ENCODE measurements around the gene KIF1A.

The KIF1A gene

DNA sequence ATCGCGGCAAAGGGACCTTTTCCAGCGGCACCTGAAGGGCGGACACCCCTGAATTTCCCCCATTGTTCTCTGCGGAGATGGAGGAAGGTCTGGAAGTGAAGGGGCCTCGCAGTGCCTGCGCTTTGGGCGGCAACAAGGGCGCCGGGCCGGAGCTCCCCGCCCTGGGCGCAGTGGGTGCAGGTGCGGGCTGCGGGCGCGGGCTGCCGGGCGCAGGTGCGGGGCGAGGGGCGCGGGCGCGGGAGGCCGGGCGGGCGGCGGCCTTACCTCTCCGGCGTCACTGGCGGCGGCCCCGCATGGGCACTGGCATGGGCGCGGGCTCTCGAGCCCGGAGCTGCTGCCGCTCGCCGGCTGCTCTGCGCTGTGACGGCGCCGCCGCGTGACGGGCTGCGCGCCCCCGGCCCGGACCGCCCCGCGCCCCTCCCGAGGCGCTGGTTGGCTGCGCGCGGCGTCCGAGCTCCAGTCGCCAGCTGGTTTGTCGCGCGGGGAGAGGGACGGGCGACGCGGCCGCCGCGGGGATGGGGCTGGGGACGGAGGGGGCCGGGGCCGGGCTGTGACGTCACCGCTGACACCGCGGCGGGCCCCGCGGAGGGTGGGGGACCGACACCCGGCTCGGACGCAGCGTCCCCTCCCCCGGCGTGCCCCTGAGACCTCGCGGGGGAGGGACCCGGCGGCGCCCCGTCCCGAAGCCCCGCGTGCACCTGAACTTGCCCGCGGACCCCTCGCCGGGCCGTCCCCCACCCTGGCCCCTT, at the start of gene KIF1A:
TSS of gene KIF1A (minus strand) at position 362 of the 749 bp plus-strand sequence. CDS start 22,467 bp downstream, outside the sequence.
- DNase-seq (ENCODE audit: low read depth, low spot score): no peak

GRCh38 chr2:240869109-240869955, 49.3 kb upstream of the KIF1A start:
- H3K27ac ChIP-seq: no peak overlapping the region
- DNase-seq (ENCODE audit: low read depth, low spot score): no peak

More for the DNA sequence above, at the start of gene KIF1A:
- H3K27ac ChIP-seq: no peak within 1 kb of the TSS

- H3K27ac ChIP-seq: no peak within 1 kb of the TSS
- DNase-seq (ENCODE audit: low read depth, low spot score): no peak
Measured at GRCh38 chr2:240868286-240869108, 48.5 kb upstream of the KIF1A start, which contains the start of gene AGXT. AGXT (plus strand) TSS chr2:240868824; CDS start chr2:240868866, 42 bp downstream.

GRCh38 chr2:240865391-240865790, 45.4 kb upstream of the KIF1A start:
- H3K27ac ChIP-seq: no peak overlapping the region
- DNase-seq (ENCODE audit: low read depth, low spot score): no peak

DNA sequence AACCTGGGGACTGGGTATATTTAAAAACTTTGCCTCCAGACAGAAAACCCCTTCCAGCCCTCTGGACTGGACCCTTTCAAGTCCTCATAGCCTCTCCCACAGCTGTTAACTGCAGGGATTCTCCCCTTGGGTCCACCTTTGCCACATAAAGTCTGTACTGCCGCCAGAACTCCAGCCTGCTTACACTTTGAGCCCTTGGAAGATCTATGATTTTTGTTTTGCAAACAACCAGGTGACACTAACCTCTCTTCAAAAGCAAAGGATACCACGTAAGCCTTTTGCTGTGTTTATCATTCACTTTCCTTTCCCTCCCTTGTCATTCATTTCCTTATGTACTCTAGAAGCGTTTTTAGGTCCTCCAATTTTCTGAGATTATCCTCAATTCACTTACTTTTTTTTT, 44.5 kb upstream of the KIF1A start:
- no peak overlapping the region for H3K27ac ChIP-seq
- DNase-seq (ENCODE audit: low read depth, low spot score): no peak

GRCh38 chr2:240861547-240861946, 41.5 kb upstream of the KIF1A start:
- H3K27ac ChIP-seq: no peak overlapping the region

DNA sequence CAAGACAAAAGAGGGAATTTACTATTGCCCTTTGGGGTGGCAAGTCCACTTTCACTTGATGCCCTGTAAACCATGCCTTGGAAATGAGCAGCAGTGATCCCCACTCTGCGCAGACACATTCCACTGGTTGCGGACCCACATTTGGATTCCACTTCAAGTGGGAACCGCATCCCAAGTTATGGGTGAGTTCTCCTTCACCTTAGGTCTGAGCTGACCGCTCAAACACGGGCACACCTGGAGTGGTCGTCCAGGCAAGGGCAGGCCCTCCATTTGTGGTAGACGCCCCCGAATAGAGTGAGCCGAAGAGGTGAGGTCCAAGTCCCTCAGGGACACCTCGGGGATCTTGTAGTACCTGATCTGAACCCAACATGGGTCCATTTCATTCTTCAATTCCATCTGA, 38.9 kb upstream of the KIF1A start:
- no peak overlapping the region for H3K27ac ChIP-seq
- DNase-seq (ENCODE audit: low read depth, low spot score): no peak

More at GRCh38 chr2:240861547-240861946, 41.5 kb upstream of the KIF1A start:
- DNase-seq (ENCODE audit: low read depth, low spot score): no peak

DNA sequence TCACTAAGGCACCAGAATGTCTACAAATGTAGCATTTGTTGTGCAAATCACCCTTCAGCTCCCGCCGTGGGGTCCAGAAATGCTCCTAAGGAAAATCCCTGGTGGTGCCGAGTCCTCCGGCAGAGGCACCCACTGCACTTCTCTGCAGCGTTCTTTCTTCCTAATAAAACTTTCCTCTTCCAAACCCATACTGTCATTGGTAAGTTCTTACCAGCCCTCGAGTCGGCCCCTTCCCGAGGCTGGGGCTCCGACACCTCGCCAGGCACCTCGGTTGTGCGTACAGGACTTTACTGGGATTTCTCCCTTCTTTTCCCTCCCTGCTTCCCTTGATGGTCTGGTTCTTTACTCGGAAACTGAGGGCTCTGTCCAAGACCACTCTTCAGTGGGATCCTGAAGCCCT, 38.3 kb upstream of the KIF1A start:
- no peak overlapping the region for H3K27ac ChIP-seq
- DNase-seq (ENCODE audit: low read depth, low spot score): no peak

DNA sequence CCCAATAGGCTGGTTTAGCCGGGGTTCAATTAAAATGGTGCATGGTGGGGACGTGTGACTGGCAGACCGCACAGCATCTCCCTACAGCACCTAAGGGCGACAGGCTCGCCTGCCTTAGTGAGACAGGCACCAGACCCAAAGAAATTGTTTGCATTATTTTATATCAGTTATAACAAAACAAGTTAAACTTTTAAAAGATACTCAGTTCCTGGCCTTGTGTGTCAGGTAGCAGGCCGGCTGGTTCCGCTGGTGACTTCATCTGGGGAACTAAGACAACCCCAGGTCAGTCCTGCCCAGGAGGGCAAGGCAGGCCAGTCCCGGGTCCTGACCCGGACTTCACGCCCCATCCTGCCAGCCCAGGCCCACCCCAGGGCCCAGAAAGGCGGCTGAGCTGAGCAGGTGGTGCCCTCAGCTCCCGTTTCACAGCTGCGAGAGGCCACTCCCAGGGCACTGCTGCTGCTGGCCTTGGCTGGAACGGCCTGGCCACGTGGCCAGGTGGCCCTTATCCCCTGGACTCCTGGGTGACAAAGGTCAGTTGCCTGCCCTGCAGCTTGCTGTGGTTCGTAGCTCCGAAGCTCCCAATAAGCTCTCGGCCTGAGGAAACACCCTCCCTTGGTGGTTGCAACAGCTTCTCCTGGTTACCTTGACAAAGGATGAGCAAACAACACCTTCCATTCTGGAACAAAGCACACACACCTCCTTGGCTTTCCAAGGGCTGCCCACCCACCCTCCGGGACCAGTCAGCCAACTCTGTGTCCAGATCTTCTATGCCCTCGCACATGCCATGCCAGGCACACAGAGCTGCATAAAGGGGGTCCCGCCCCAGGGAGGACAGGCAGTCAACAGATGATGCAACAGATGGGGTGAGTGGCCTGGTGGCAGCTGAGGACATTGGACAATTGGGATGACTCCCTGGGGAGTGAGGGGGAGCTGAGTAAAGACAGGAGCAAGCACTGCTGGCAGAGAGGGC, 37.3 kb upstream of the KIF1A start:
- H3K27ac ChIP-seq: no peak overlapping the region
- no peak for DNase-seq (ENCODE audit: low read depth, low spot score)

- no peak overlapping the region for H3K27ac ChIP-seq
- DNase-seq (ENCODE audit: low read depth, low spot score): no peak
Measured at GRCh38 chr2:240856151-240856980, 36.3 kb upstream of the KIF1A start.

DNA sequence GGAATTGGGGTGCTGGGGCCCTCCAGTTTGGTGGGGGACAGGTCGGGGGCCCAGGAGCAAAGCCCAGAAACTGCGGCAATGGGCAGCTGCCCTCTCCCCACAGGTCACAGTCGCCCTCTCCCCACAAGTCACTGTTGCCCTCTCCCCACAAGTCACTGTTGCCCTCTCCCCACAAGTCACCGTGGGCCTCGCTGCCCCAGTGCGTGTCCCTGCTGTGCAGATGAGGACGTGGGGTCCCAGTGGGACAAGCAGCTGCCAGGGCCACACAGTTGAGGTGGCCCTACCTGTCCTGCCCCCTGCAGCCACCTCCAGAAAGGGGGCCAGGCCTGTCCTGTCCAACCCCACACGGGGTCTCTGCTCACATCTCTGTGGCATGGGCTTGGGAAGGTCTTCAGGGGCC, 35.7 kb upstream of the KIF1A start:
- no peak for DNase-seq (ENCODE audit: low read depth, low spot score)

GRCh38 chr2:240852671-240853314, 32.8 kb upstream of the KIF1A start:
- no peak for DNase-seq (ENCODE audit: low read depth, low spot score)
- H3K27ac ChIP-seq: no peak overlapping the region

More for the DNA sequence above, 35.7 kb upstream of the KIF1A start:
- no peak overlapping the region for H3K27ac ChIP-seq

DNA sequence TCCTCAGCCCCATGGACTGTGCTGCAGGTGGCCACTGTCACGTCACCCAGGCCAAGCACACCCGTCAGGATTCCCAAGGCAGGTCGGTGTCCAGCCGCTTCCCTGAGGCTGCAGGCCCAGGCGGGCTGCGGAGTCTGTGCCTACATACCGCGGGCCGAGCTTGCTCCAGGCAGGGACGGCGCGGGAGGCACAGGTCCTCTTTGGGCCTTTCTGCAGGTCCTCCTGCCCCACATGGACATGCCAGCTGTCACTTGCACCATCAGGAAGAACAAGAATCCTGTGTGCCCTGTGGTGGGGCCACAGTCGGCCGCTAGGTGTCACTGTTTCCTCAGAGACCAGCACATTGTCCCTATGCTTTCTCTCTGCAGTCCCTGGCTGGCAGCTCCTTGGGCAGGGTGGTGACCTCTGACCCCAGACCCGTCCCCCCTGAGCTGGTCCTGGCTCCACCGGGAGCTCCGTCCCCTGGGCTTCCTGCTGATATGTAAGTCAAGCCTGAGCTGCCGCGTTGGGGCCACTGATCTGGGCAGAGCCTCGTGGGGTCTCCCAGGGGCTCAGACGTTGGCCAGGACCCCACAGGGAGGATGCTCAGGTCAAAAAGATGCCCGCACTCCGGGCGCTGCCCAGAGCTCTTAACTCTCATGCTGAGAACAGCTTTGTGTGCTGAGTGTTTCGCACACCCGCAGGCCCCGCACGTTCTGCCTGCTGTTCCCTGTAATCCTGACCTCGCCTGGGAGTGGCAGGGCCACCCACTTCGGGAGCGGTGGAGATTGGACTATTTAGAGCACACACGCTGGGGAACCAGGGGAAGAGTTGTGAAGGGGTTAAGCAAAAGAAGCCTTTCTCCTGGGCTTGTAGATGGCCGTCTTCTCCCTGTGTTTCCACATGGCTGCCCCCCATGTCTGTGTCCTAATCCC, 31.3 kb upstream of the KIF1A start:
- peak; percentile 14 for DNase-seq (ENCODE audit: low read depth, low spot score)
- H3K27ac ChIP-seq: no peak overlapping the region

DNA sequence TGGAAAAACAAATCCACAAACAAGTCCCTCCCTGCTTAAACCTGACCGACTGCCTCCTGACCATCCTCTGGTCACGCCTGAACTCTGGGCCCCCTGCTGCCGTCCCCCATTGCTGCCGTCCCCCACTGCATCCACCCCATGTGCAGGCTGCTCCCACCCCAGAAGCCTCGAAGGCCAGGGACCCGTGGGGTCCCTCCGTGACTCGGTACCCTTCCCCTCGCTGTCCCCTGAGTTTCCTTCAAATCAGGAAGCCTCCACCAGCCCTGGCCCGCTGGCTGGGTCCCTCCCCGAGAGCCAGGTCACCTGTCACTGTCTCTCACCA, 30.7 kb upstream of the KIF1A start:
- no peak overlapping the region for H3K27ac ChIP-seq
- no peak for DNase-seq (ENCODE audit: low read depth, low spot score)

DNA sequence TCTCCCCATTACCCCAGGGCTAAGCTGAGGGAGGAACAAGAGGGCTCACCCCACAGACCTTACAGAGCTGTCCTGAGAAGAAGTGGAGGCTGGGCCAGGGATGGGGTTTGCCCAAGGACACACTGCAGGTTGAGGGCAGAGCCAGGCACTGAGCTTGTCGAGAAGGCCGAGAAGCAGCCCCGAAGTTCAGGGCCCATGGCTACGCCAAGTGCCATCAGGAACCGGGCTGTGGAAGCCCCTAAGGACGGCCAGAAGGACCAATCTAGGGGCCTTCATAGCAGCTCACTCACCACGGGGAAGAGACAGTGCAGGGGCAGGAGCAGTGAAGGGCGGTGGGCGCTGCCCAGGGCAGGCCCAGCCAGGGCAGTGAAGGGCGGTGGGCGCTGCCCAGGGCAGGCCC, 30.0 kb upstream of the KIF1A start:
- no peak overlapping the region for H3K27ac ChIP-seq
- no peak for DNase-seq (ENCODE audit: low read depth, low spot score)

GRCh38 chr2:240848900-240849680, 29.1 kb upstream of the KIF1A start:
- no peak for DNase-seq (ENCODE audit: low read depth, low spot score)

More at GRCh38 chr2:240848900-240849680, 29.1 kb upstream of the KIF1A start:
- H3K27ac ChIP-seq: no peak overlapping the region
